Breast epithelium (tissue), 3 donors: ENCODE results near the gene CASKIN1.

ENCODE experiments used
- CTCF ChIP-seq, 3 donors: fragments of 450-650 bp; IDR thresholded peaks; one replicate each; pipeline ENCODE4 v1.5.1; 2016 to 2017; ENCODE audit warnings: antibody characterized with exemption in 3 of 3, mild to moderate bottlenecking in 3 of 3, moderate library complexity in 3 of 3
- POLR2A ChIP-seq: fragments of 450-650 bp; IDR thresholded peaks from one replicate; pipeline ENCODE4 v1.6.1; 2016; ENCODE audit warnings: antibody characterized with exemption, mild to moderate bottlenecking, moderate library complexity
- POLR2AphosphoS5 ChIP-seq, 3 donors: sonication (generic); formaldehyde crosslinking; IDR thresholded peaks; one replicate each; pipeline ENCODE4 v1.6.1; 2017; ENCODE audit warnings: antibody characterized with exemption in 3 of 3

DNA sequence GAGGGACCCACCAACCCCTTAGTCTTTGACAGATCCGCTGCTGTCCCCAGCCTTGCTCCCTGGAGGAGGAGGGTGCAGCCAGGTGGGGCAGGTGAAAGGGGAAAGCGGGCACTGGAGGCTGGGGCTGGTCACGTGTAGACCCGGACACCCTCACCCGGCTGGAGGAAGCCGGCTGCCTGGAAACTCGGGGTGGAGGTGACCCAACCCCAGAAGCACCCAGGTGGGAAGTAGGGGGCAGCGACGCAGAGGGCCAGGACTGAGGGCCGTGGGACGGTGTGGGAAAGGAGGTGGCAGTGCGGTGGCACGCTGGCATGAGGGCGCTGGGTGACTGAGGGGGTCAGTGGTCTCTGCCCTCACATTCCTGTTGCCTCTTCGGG is 38.2 kb downstream of the CASKIN1 start:
- TF ChIP-seq CTCF (IDR thresholded peaks at IDR 0.05) = no peak
- TF ChIP-seq POLR2AphosphoS5 (IDR thresholded peaks at IDR 0.05) = no peak
- no peak for TF ChIP-seq POLR2A
